B cell (primary cell): ENCODE results near the gene ERC2. TPM values are rescaled to one million over a fixed set of nuclear protein-coding genes. Genes with fewer than 3 reads are reported as not detected.

ENCODE experiments used
- ATAC-seq: fragments of 200-7000 bp; cut with Tn5 transposase; one replicate; pipeline ENCODE4 v1.10.0; 2021; ENCODE audit warnings: low read depth, mild to moderate bottlenecking, moderate number of reproducible peaks, moderate library complexity
- CTCF ChIA-PET: fragments of 350-600 bp; sonication (Branson Sonifier 250); formaldehyde crosslinking; loops from one replicate; lab custom pipeline; 2021; ENCODE audit warnings: antibody characterized with exemption, inconsistent platforms; lab: Charles Lee
- POLR2A ChIA-PET: fragments of 350-600 bp; sonication (Branson Sonifier 250); formaldehyde crosslinking; loops from one replicate; lab custom pipeline; 2021; ENCODE audit warnings: antibody characterized with exemption; lab: Charles Lee
- DNase-seq: peaks from one replicate; pipeline ENCODE4 v3.0.0; 2013
- H2AFZ ChIP-seq: 2 replicates; pipeline ENCODE4 v1.6.1; 2012; ENCODE audit warnings: mild to moderate bottlenecking, low read depth, low read length; ENCODE audit not compliant: insufficient read depth, poor library complexity, severe bottlenecking
- H3K27ac ChIP-seq, 2 donors: 1 replicate in 1 of 2; 2 replicates in 1 of 2; pipeline ENCODE4 v1.5.1; 2012 to 2013; ENCODE audit warnings: low read length in 2 of 2, mild to moderate bottlenecking in 2 of 2, moderate library complexity in 1 of 2
- H3K27me3 ChIP-seq, 4 experiments: fragments of 200-600 bp in 1 of 4; sonication (generic) in 1 of 4; replicated peaks in 1 of 4; 1 replicate in 2 of 4; 2 replicates in 2 of 4; pipeline versions ENCODE4 v1.6.1 to v1.7.0; 2013 to 2016; ENCODE audit warnings: low read length in 3 of 4, mild to moderate bottlenecking in 2 of 4, mixed read lengths in 1 of 4, moderate library complexity in 1 of 4; ENCODE audit not compliant: insufficient read depth in 4 of 4, control insufficient read depth in 3 of 4; ENCODE audit errors: control extremely low read depth in 1 of 4
- H3K36me3 ChIP-seq, 2 experiments: replicated peaks in 1 of 2; 1 replicate in 1 of 2; 2 replicates in 1 of 2; pipeline versions ENCODE4 v1.6.1 to v1.7.1; 2013; ENCODE audit warnings: low read length in 1 of 2; ENCODE audit not compliant: insufficient read depth in 2 of 2, control insufficient read depth in 1 of 2; ENCODE audit errors: control extremely low read depth in 1 of 2, extremely low read depth in 1 of 2
- H3K4me1 ChIP-seq, 2 donors: fragments of 200-600 bp in 1 of 2; sonication (generic) in 1 of 2; 1 replicate in 1 of 2; 2 replicates in 1 of 2; pipeline versions ENCODE4 v1.5.1 to v1.6.1; 2013 to 2017; ENCODE audit warnings: low read length in 2 of 2; ENCODE audit not compliant: control insufficient read depth in 2 of 2, insufficient read depth in 2 of 2
- H3K4me2 ChIP-seq: replicated peaks from 2 replicates; pipeline ENCODE3; 2012; ENCODE audit warnings: mild to moderate bottlenecking, low read depth, low read length; ENCODE audit not compliant: poor library complexity, severe bottlenecking
- H3K4me3 ChIP-seq, 5 experiments: fragments of 200-600 bp in 1 of 5; sonication (generic) in 1 of 5; 1 replicate in 3 of 5; 2 replicates in 2 of 5; pipeline versions ENCODE4 v1.5.1 to v1.7.0; 2011 to 2016; ENCODE audit warnings: low read length in 4 of 5, mild to moderate bottlenecking in 4 of 5, low read depth in 2 of 5, control low read depth in 1 of 5, moderate library complexity in 1 of 5; ENCODE audit not compliant: insufficient read depth in 1 of 5; ENCODE audit errors: control extremely low read depth in 1 of 5, extremely low read depth in 1 of 5
- H3K79me2 ChIP-seq: fragments of 200-600 bp; sonication (generic); one replicate; pipeline ENCODE4 v1.6.0; 2016; ENCODE audit warnings: low read length; ENCODE audit not compliant: control insufficient read depth, insufficient read depth
- H3K9ac ChIP-seq: fragments of 200-600 bp; sonication (generic); 2 replicates; pipeline ENCODE4 v1.6.1; 2017; ENCODE audit warnings: mild to moderate bottlenecking, low read length, moderate library complexity
- H3K9me3 ChIP-seq, 3 donors: one replicate each; pipeline versions ENCODE4 v1.6.1 to v1.7.1; 2013; ENCODE audit warnings: low read length in 2 of 3; ENCODE audit not compliant: control insufficient read depth in 2 of 3, insufficient read depth in 1 of 3; ENCODE audit errors: control extremely low read depth in 1 of 3
- H4K20me1 ChIP-seq: 2 replicates; pipeline ENCODE4 v1.6.0; 2012; ENCODE audit warnings: mild to moderate bottlenecking, low read length; ENCODE audit not compliant: insufficient read depth, control insufficient read depth, poor library complexity, severe bottlenecking
- H3K27ac Mint-ChIP-seq: one replicate; pipeline ENCODE4 v1.8.0; 2021; ENCODE audit warnings: mixed read lengths
- H3K27me3 Mint-ChIP-seq: one replicate; pipeline ENCODE4 v1.8.0; 2021; ENCODE audit warnings: mixed read lengths
- H3K4me1 Mint-ChIP-seq: one replicate; pipeline ENCODE4 v1.8.0; 2021; ENCODE audit warnings: mixed read lengths
- H3K4me3 Mint-ChIP-seq: one replicate; pipeline ENCODE4 v1.8.0; 2021; ENCODE audit warnings: mixed read lengths
- H3K9me3 Mint-ChIP-seq: one replicate; pipeline ENCODE4 v1.8.0; 2022; ENCODE audit warnings: mixed read lengths; ENCODE audit not compliant: insufficient read depth
- CTCF ChIP-seq: fragments of 200-600 bp; IDR thresholded peaks from one replicate; pipeline ENCODE4 v1.8.0; 2022; ENCODE audit warnings: antibody characterized with exemption, mild to moderate bottlenecking
- EZH2 ChIP-seq: IDR thresholded peaks from 2 replicates; pipeline ENCODE4 v1.6.1; 2012; ENCODE audit warnings: borderline replicate concordance, low read depth, mild to moderate bottlenecking, moderate library complexity, low read length; ENCODE audit not compliant: insufficient read depth, poor library complexity, severe bottlenecking
- WGBS: methylation state at CpG from one replicate; pipeline ENCODE4 v1.1.5; 2013; ENCODE audit warnings: missing lambda C conversion rate; ENCODE audit not compliant: insufficient coverage; 5-methylcytosine and 5-hydroxymethylcytosine counted together
- intact Hi-C: fragments of 100-400 bp; cut with micrococcal nuclease; formaldehyde crosslinking; loops from one replicate; pipeline ENCODE4 v1.10.0; 2022
- polyA plus RNA-seq: library from polyadenylated mRNA; depleted of rRNA; stranded (reverse); fragments of >200 nt; gene quantifications from 2 replicates; pipeline ENCODE4 v1.2.3, GENCODE V29; 2012
- total RNA-seq, 2 donors: library from RNA; stranded (reverse); fragments of 120-200 nt in 1 of 2; gene quantifications; 1 replicate in 1 of 2; 2 replicates in 1 of 2; pipeline versions ENCODE4 v1.2.3 to v1.2.4, GENCODE V29; 2013 to 2022

The ERC2 gene
- total and polyA plus RNA-seq, 2 donors (not counting 1 experiment from before 2014, with no cell fraction given), result not detected

DNA sequence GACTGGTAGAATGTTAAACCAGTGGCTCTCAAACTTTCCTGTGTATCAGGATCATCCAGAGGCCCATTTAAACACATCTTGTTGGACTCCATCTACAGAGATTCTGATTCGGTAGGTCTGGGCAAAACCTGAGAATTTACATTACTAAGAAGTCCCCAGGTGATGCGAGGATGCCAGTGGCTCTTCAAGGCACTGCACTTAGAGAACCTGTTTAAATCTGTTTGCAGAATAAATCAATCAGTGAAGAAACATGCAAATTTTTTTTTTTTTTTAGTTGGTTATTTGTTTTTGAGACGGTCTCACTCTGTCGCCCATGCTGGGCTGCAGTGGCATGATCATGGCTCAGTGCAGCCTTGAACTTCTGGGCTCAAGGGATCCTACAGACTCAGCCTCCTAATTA lies 863.4 kb downstream of the ERC2 start:
- no peak overlapping the region for H3K27ac Mint-ChIP-seq
- no peak for TF ChIP-seq CTCF
- Histone ChIP-seq H3K36me3 (no peaks in the 10 kb centered on the region), H3K27ac (no peak overlapping the region), H3K9ac (no peak overlapping the region), H3K79me2 (no peaks in the 10 kb centered on the region), H3K9me3 (peaks cover 0 to 7% (median 0%) of the 10 kb centered on the region in 3 donors), H3K4me3 (no peak overlapping the region), H4K20me1 (no peaks in the 10 kb centered on the region), H3K4me2 (no peak overlapping the region), H3K4me1 (no peaks in the 10 kb centered on the region), H2AFZ (no peak overlapping the region), H3K27me3 (no peaks in the 10 kb centered on the region)
- DNase-seq (no peak), ATAC-seq (no peak)
- intact Hi-C loops, result no loop called here
- ChIA-PET CTCF (no interaction called here), POLR2A (no interaction called here)
- H3K9me3 Mint-ChIP-seq, result no peaks in the 10 kb centered on the region
- H3K4me1 Mint-ChIP-seq, result peaks cover 4% of the 10 kb centered on the region
- 90% methylated on average over 2 of the region's 4 CpGs for WGBS
- H3K4me3 Mint-ChIP-seq, result no peak overlapping the region
- H3K27me3 Mint-ChIP-seq, result peaks cover 6% of the 10 kb centered on the region

GRCh38 chr3:55604402-55604801 lies 863.9 kb downstream of the ERC2 start:
- Mint-ChIP-seq H3K4me1 (peaks cover 4% of the 10 kb centered on the region), H3K27me3 (peaks cover 6% of the 10 kb centered on the region), H3K27ac (no peak overlapping the region), H3K4me3 (no peak overlapping the region), H3K9me3 (no peaks in the 10 kb centered on the region)
- ChIA-PET POLR2A (no interaction called here), CTCF (no interaction called here)
- intact Hi-C loops, result no loop called here
- Histone ChIP-seq H4K20me1 (no peaks in the 10 kb centered on the region), H3K4me2 (no peak overlapping the region), H3K27ac (no peak overlapping the region), H3K9ac (no peak overlapping the region), H2AFZ (no peak overlapping the region), H3K4me1 (no peaks in the 10 kb centered on the region), H3K36me3 (no peaks in the 10 kb centered on the region), H3K4me3 (no peak overlapping the region), H3K79me2 (no peaks in the 10 kb centered on the region), H3K9me3 (peaks cover 0 to 7% (median 0%) of the 10 kb centered on the region in 3 donors), H3K27me3 (no peaks in the 10 kb centered on the region)
- DNase-seq (no peak), ATAC-seq (no peak)
- TF ChIP-seq EZH2 (no peak), CTCF (no peak)
- 17% methylated on average over 1 of the region's 2 CpGs for WGBS
